RWPE2 (cell line): ENCODE measurements around the gene MINDY3.

Source experiments
- ATAC-seq: fragments of 200-7000 bp; cut with Tn5 transposase; 3 replicates; pipeline ENCODE4 v1.9.1; 2021; ENCODE audit warnings: low read depth
- DNase-seq: peaks from one replicate; pipeline ENCODE4 v3.0.0-alpha.2; 2020; ENCODE audit warnings: low spot score
- H3K27ac ChIP-seq: fragments of 450-650 bp; 2 replicates; pipeline ENCODE4 v1.5.1; 2017; ENCODE audit warnings: mild to moderate bottlenecking; ENCODE audit not compliant: poor library complexity, severe bottlenecking
- H3K27me3 ChIP-seq: fragments of 250-450 bp; sonication (Bioruptor Pico); 2 replicates; pipeline ENCODE4 v1.5.1; 2021; ENCODE audit warnings: mild to moderate bottlenecking, moderate library complexity; ENCODE audit not compliant: insufficient read depth, poor library complexity, severe bottlenecking
- H3K36me3 ChIP-seq: fragments of 250-450 bp; sonication (Bioruptor Pico); 2 replicates; pipeline ENCODE4 v1.5.1; 2020; ENCODE audit warnings: low read depth, mild to moderate bottlenecking, moderate library complexity
- H3K4me1 ChIP-seq: fragments of 250-450 bp; sonication (Bioruptor Pico); 2 replicates; pipeline ENCODE4 v1.5.1; 2021; ENCODE audit warnings: mild to moderate bottlenecking, moderate library complexity; ENCODE audit not compliant: insufficient read depth, poor library complexity, severe bottlenecking
- H3K4me3 ChIP-seq: fragments of 250-450 bp; sonication (Bioruptor Pico); 2 replicates; pipeline ENCODE4 v1.5.1; 2021; ENCODE audit warnings: mild to moderate bottlenecking, moderate library complexity; ENCODE audit not compliant: severe bottlenecking
- H3K9me3 ChIP-seq: fragments of 250-450 bp; sonication (Bioruptor Pico); 2 replicates; pipeline ENCODE4 v1.5.1; 2021; ENCODE audit warnings: mild to moderate bottlenecking, moderate library complexity; ENCODE audit not compliant: severe bottlenecking
- TF ChIP-seq, protein P1 (sequence below): fragments of 450-650 bp; IDR thresholded peaks from one replicate; pipeline ENCODE4 v1.5.1; 2017; ENCODE audit warnings: mild to moderate bottlenecking, moderate library complexity; ENCODE audit not compliant: poor library complexity, severe bottlenecking

Gene MINDY3

GRCh38 chr10:15742836-15743235 is 117.5 kb downstream of the MINDY3 start:
- DNase-seq (no peak), ATAC-seq (no peak)
- Histone ChIP-seq H3K4me3 (no peak overlapping the region), H3K4me1 (no peaks in the 10 kb centered on the region), H3K9me3 (no peaks in the 10 kb centered on the region), H3K36me3 (no peaks in the 10 kb centered on the region), H3K27ac (no peak overlapping the region), H3K27me3 (peaks cover 2% of the 10 kb centered on the region)
- TF ChIP-seq, protein P1, sequence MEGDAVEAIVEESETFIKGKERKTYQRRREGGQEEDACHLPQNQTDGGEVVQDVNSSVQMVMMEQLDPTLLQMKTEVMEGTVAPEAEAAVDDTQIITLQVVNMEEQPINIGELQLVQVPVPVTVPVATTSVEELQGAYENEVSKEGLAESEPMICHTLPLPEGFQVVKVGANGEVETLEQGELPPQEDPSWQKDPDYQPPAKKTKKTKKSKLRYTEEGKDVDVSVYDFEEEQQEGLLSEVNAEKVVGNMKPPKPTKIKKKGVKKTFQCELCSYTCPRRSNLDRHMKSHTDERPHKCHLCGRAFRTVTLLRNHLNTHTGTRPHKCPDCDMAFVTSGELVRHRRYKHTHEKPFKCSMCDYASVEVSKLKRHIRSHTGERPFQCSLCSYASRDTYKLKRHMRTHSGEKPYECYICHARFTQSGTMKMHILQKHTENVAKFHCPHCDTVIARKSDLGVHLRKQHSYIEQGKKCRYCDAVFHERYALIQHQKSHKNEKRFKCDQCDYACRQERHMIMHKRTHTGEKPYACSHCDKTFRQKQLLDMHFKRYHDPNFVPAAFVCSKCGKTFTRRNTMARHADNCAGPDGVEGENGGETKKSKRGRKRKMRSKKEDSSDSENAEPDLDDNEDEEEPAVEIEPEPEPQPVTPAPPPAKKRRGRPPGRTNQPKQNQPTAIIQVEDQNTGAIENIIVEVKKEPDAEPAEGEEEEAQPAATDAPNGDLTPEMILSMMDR, result no peak

DNA sequence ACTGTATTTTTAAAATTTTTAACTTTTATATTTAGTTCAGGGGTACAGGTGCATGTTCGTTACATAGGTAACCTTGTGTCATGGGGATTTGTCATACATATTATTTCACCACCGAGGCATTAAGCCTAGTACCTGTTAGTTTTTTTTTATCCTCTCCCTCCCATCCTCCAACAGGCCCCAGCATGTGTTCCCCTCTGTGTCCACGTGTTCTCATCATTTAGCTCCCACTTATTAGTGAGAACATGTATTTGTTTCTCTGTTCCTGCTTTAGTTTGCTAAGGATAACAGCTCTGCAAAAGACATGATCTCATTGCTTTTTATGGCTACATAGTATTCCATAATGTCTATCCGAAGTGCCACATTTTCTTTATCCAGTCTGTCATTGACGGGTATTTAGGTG is 118.2 kb downstream of the MINDY3 start:
- TF ChIP-seq, protein P1, result no peak
- H3K4me1 ChIP-seq, result no peaks in the 10 kb centered on the region

GRCh38 chr10:15741581-15741980 is 118.7 kb downstream of the MINDY3 start:
- TF ChIP-seq, protein P1, result no peak
- Histone ChIP-seq H3K27ac (no peak overlapping the region), H3K4me1 (no peaks in the 10 kb centered on the region), H3K36me3 (no peaks in the 10 kb centered on the region), H3K27me3 (peaks cover 2% of the 10 kb centered on the region), H3K9me3 (no peaks in the 10 kb centered on the region), H3K4me3 (no peak overlapping the region)
- DNase-seq, result no peak
- ATAC-seq, result no peak

More for the DNA sequence above, 118.2 kb downstream of the MINDY3 start:
- no peak for DNase-seq
- Histone ChIP-seq H3K27ac (no peak overlapping the region), H3K9me3 (no peaks in the 10 kb centered on the region), H3K4me3 (no peak overlapping the region), H3K36me3 (no peaks in the 10 kb centered on the region), H3K27me3 (peaks cover 2% of the 10 kb centered on the region)
- no peak for ATAC-seq

DNA sequence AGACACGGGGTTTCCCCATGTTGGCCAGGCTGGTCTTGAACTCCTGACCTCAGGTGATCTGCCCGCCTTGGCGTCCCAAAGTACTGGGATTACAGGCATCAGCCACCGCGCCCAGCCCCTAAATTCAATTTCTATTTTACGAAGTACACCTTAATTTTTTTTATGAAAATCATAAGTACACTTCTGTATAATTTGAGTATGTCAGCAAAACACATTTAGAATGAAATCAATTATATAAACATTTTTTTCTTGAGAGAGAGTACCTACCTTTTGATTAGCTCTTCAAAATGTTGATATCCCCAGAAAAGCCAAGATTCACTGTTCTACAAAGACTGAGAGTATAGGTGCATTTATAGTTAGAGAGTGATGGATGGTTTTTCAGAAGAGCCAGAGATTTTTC is 120.0 kb downstream of the MINDY3 start:
- Histone ChIP-seq H3K27ac (no peak overlapping the region), H3K4me1 (no peaks in the 10 kb centered on the region)

More for the DNA sequence above, 120.0 kb downstream of the MINDY3 start:
- no peak for ATAC-seq
- Histone ChIP-seq H3K27me3 (peaks cover 2% of the 10 kb centered on the region), H3K36me3 (no peaks in the 10 kb centered on the region), H3K9me3 (no peaks in the 10 kb centered on the region), H3K4me3 (no peak overlapping the region)
- TF ChIP-seq, protein P1, result no peak
- no peak for DNase-seq
